GM12878 (cell line): ENCODE results near the gene CDH20. TPM values are rescaled to one million over a fixed set of nuclear protein-coding genes. Genes with fewer than 3 reads are reported as not detected.

Experiments used
- ATAC-seq: fragments of 200-7000 bp; cut with Tn5 transposase; 3 replicates; pipeline ENCODE4 v1.9.1; 2020; ENCODE audit warnings: mild to moderate bottlenecking, moderate library complexity
- BruUV-seq: library from RNA; stranded (reverse); fragments of 400-500 nt; replicated peaks from 2 replicates; lab custom pipeline; 2021; lab: Mats Ljungman, UMichigan
- CTCF ChIA-PET: fragments of 300-600 bp; sonication (Branson Sonifier 250); formaldehyde crosslinking; extraction: SDS; loops from one replicate; lab custom pipeline; 2021; ENCODE audit warnings: inconsistent platforms; lab: Yijun Ruan, JAX
- POLR2A ChIA-PET: fragments of 350-600 bp; formaldehyde crosslinking; extraction: SDS; loops from one replicate; lab custom pipeline; 2021; ENCODE audit warnings: inconsistent platforms; lab: Charles Lee
- RAD21 ChIA-PET: fragments of 300-600 bp; sonication (Branson Sonifier 250); formaldehyde crosslinking; loops from one replicate; lab custom pipeline; 2023; ENCODE audit warnings: antibody characterized with exemption; ENCODE audit not compliant: unreplicated experiment; lab: Charles Lee
- SMC1A ChIA-PET: fragments of 300-600 bp; sonication (Branson Sonifier 250); formaldehyde crosslinking; loops from one replicate; lab custom pipeline; 2023; ENCODE audit not compliant: unreplicated experiment, uncharacterized antibody; lab: Charles Lee
- DNase-seq: peaks from one replicate; pipeline ENCODE4 v3.0.0-alpha.2; 2011; ENCODE audit warnings: low read depth, low spot score
- FAIRE-seq: peaks from 3 replicates; lab custom pipeline; 2011; peaks lifted over from hg19 to GRCh38; lab: Jason Lieb, UNC
- H2AFZ ChIP-seq: 2 replicates; pipeline ENCODE4 v1.6.0; 2011; ENCODE audit warnings: low read depth, low read length, control low read depth; ENCODE audit not compliant: control insufficient read depth
- H3K27ac ChIP-seq: 2 replicates; pipeline ENCODE4 v1.5.1; 2011; ENCODE audit warnings: control low read depth; ENCODE audit not compliant: control insufficient read depth, insufficient read depth
- H3K27me3 ChIP-seq, 2 experiments: replicated peaks in 1 of 2; 2 replicates each; pipeline versions ENCODE4 v1.6.0 to v1.6.1; 2011; ENCODE audit warnings: low read length in 1 of 2; ENCODE audit not compliant: control insufficient read depth in 2 of 2, insufficient read depth in 2 of 2
- H3K36me3 ChIP-seq, 2 experiments: 2 replicates each; pipeline ENCODE4 v1.5.1; 2011; ENCODE audit warnings: low read length in 1 of 2; ENCODE audit not compliant: control insufficient read depth in 2 of 2, insufficient read depth in 2 of 2
- H3K4me1 ChIP-seq: 2 replicates; pipeline ENCODE4 v1.6.1; 2011; ENCODE audit warnings: mild to moderate bottlenecking, low read length, moderate library complexity, mixed read lengths; ENCODE audit not compliant: control insufficient read depth, insufficient read depth
- H3K4me2 ChIP-seq: 2 replicates; pipeline ENCODE4 v1.6.0; 2011; ENCODE audit warnings: control low read depth; ENCODE audit not compliant: control insufficient read depth, insufficient read depth
- H3K4me3 ChIP-seq: fragments of 200-600 bp; sonication (generic); 2 replicates; pipeline ENCODE4 v1.5.1; 2016
- H3K79me2 ChIP-seq: 2 replicates; pipeline ENCODE4 v1.6.0; 2011; ENCODE audit warnings: low read length; ENCODE audit not compliant: control insufficient read depth, insufficient read depth
- H3K9ac ChIP-seq: 2 replicates; pipeline ENCODE4 v1.8.0; 2011; ENCODE audit warnings: low read length, control low read depth, mixed read lengths; ENCODE audit not compliant: control insufficient read depth, insufficient read depth
- H3K9me3 ChIP-seq: replicated peaks from 3 replicates; pipeline ENCODE4 v1.5.1; 2011; ENCODE audit warnings: mild to moderate bottlenecking, low read length; ENCODE audit not compliant: control insufficient read depth, insufficient read depth
- H4K20me1 ChIP-seq: 2 replicates; pipeline ENCODE4 v1.6.0; 2011; ENCODE audit not compliant: control insufficient read depth, insufficient read depth
- HCFC1 ChIP-seq: fragments of 150-350 bp; IDR thresholded peaks from 2 replicates; pipeline ENCODE4 v1.6.1; 2014; ENCODE audit warnings: low read length
- IKZF1 ChIP-seq: fragments of 450-650 bp; conservative IDR thresholded peaks from 2 replicates; pipeline ENCODE4 v1.6.1; 2017; ENCODE audit warnings: antibody characterized with exemption, mild to moderate bottlenecking
- JUNB ChIP-seq: IDR thresholded peaks from 2 replicates; pipeline ENCODE4 v1.6.1; 2016; ENCODE audit warnings: antibody characterized with exemption, mild to moderate bottlenecking
- KLF5 ChIP-seq: fragments of 450-650 bp; IDR thresholded peaks from 2 replicates; pipeline ENCODE4 v1.6.1; 2014; ENCODE audit warnings: mild to moderate bottlenecking; ENCODE audit not compliant: partially characterized antibody
- PAX8 ChIP-seq: fragments of 450-650 bp; IDR thresholded peaks from 2 replicates; pipeline ENCODE4 v1.6.1; 2017; ENCODE audit warnings: mild to moderate bottlenecking, moderate library complexity
- SREBF2 ChIP-seq: IDR thresholded peaks from 2 replicates; pipeline ENCODE4 v1.6.1; 2012; ENCODE audit warnings: mild to moderate bottlenecking, low read length
- TCF12 ChIP-seq: IDR thresholded peaks from 2 replicates; pipeline ENCODE4 v1.6.1; 2011; ENCODE audit warnings: low read depth, mild to moderate bottlenecking, low read length
- ZNF24 ChIP-seq: fragments of 450-650 bp; IDR thresholded peaks from 2 replicates; pipeline ENCODE4 v1.6.1; 2017; ENCODE audit warnings: antibody characterized with exemption, mild to moderate bottlenecking
- ZNF274 ChIP-seq: IDR thresholded peaks from one replicate; pipeline ENCODE4 v1.8.0; 2011; ENCODE audit not compliant: insufficient read length, insufficient read depth
- WGBS: methylation state at CpG from one replicate; pipeline ENCODE4 v1.1.6; 2016; ENCODE audit warnings: low lambda C conversion rate; ENCODE audit not compliant: insufficient replicate concordance, insufficient coverage; ENCODE audit errors: missing lambda C conversion rate; 5-methylcytosine and 5-hydroxymethylcytosine counted together
- in situ Hi-C: fragments of 300-500 bp; cut with MboI; formaldehyde crosslinking; loops from 9 replicates; pipeline ENCODE4 v1.14.3; 2018; ENCODE audit warnings: mixed read lengths
- intact Hi-C: fragments of 100-400 bp; cut with micrococcal nuclease; formaldehyde crosslinking; loops from one replicate; pipeline ENCODE4 v1.14.2; 2022; ENCODE audit not compliant: unreplicated experiment
- polyA plus RNA-seq, 11 experiments: library from polyadenylated mRNA; depleted of rRNA in 4 of 11; unstranded in 6 of 11; stranded (reverse) in 5 of 11; fragments of >200 nt; fragmentation: Nextera tagmentation in 4 of 11; fragmentation: Illumina TruSeq in 1 of 11; extraction: Ambion mirVana in 4 of 11; extraction: Trizol in 1 of 11; gene quantifications; 1 replicate in 1 of 11; 2 replicates in 10 of 11; pipeline versions ENCODE4 v1.2.1 to v1.2.3, GENCODE V29; 2011 to 2016; ENCODE audit warnings: inconsistent platforms in 2 of 11, missing spikeins in 2 of 11, low read depth in 1 of 11
- total RNA-seq, 4 experiments: library from RNA; depleted of rRNA in 3 of 4; stranded (reverse); fragments of >200 nt in 3 of 4; fragmentation: Illumina TruSeq in 1 of 4; extraction: Trizol in 1 of 4; gene quantifications; 2 replicates each; pipeline versions ENCODE4 v1.2.1 to v1.2.3, GENCODE V29; 2013 to 2021
- TF ChIP-seq, protein P1 (sequence below): IDR thresholded peaks from 2 replicates; pipeline ENCODE4 v1.6.1; 2011; ENCODE audit warnings: borderline replicate concordance, low read depth, mild to moderate bottlenecking, moderate library complexity, low read length; ENCODE audit not compliant: insufficient read depth, poor library complexity, severe bottlenecking

The CDH20 gene
- total and polyA plus RNA-seq, 10 of the 15 experiments (the other 5 are each of a cell fraction or from before 2014, with no cell fraction given) = not detected

DNA sequence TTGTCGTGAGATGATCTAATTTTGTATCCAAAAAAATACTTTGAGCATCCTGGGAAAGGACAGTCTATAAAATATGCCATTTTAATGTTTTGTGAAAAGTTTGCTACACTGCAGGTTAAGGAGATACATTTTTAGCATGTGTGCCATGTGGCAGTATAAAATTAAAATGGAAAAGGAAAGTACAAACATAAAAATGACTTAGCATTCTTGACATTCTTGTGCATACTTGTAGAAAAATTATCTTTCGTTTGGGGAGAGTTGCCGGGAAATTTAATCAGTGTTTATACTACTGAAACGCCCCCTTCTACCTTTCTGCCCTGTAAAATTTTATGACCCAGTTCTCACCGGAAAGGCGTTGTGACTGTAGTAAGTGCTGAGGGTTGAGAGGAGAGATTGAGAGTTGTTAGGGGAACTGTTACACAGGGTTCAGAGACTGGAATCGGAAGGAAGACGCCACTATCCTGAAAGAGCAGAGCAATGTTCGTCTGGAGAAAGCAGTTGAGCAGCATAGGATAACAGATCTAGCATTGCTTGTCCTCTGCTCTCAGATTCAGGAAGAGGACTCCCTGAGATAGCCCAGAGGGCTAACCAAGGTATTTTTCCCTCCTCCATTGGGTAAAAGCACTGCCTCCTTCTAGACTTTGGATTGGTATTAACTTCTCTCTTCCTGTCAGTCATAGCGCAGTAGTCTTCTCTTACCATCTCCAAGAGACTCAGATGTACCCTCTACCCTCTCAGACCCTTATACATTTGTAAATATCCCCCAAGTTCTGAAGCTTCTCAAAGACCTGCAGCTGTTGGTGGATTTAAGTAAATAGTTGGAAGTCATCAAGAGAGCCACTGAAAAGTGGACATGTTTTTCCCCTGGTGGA is 2.7 kb downstream of the CDH20 start:
- TF ChIP-seq, protein P1, sequence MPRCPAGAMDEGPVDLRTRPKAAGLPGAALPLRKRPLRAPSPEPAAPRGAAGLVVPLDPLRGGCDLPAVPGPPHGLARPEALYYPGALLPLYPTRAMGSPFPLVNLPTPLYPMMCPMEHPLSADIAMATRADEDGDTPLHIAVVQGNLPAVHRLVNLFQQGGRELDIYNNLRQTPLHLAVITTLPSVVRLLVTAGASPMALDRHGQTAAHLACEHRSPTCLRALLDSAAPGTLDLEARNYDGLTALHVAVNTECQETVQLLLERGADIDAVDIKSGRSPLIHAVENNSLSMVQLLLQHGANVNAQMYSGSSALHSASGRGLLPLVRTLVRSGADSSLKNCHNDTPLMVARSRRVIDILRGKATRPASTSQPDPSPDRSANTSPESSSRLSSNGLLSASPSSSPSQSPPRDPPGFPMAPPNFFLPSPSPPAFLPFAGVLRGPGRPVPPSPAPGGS = no peak
- TF ChIP-seq PAX8 = no peak
- no peak for TF ChIP-seq JUNB
- no peak for TF ChIP-seq HCFC1
- TF ChIP-seq ZNF24 = no peak
- TF ChIP-seq TCF12 = no peak
- no peak for TF ChIP-seq ZNF274
- no peak for TF ChIP-seq KLF5
- no peak for TF ChIP-seq IKZF1
- TF ChIP-seq SREBF2 = no peak
- Histone ChIP-seq H4K20me1 (no peaks in the 10 kb centered on the region), H3K9ac (no peak overlapping the region), H3K79me2 (no peaks in the 10 kb centered on the region), H2AFZ (no peak overlapping the region), H3K36me3 (no peaks in the 10 kb centered on the region), H3K27ac (no peak overlapping the region), H3K4me1 (no peaks in the 10 kb centered on the region), H3K4me3 (no peak overlapping the region), H3K9me3 (no peaks in the 10 kb centered on the region), H3K4me2 (no peak overlapping the region), H3K27me3 (peaks cover 0 to 10% of the 10 kb centered on the region in 2 experiments; a peak in 2 of 4 replicates)
- BruUV-seq = no TSS peak
- ChIA-PET CTCF (no interaction called here), SMC1A (interaction anchor here (0.7 kb wide), 1 partner anchor 49 kb away, joined by 4 read pairs; no protein-coding TSS in a partner anchor), POLR2A (no interaction called here), RAD21 (no interaction called here)
- intact Hi-C loops (no loop called here), in situ Hi-C loops (no loop called here)
- DNase-seq (no peak), FAIRE-seq (no peak), ATAC-seq (no peak)
- WGBS = 15% methylated on average over 10 of the region's 10 CpGs
